ENCODE data around the gene HYAL2.
"Not testable (repeated sequence)": the region's sequence is repeated elsewhere in the genome, so short reads cannot be mapped to it uniquely, and the experiment has no call there.

HYAL2 gene

DNA sequence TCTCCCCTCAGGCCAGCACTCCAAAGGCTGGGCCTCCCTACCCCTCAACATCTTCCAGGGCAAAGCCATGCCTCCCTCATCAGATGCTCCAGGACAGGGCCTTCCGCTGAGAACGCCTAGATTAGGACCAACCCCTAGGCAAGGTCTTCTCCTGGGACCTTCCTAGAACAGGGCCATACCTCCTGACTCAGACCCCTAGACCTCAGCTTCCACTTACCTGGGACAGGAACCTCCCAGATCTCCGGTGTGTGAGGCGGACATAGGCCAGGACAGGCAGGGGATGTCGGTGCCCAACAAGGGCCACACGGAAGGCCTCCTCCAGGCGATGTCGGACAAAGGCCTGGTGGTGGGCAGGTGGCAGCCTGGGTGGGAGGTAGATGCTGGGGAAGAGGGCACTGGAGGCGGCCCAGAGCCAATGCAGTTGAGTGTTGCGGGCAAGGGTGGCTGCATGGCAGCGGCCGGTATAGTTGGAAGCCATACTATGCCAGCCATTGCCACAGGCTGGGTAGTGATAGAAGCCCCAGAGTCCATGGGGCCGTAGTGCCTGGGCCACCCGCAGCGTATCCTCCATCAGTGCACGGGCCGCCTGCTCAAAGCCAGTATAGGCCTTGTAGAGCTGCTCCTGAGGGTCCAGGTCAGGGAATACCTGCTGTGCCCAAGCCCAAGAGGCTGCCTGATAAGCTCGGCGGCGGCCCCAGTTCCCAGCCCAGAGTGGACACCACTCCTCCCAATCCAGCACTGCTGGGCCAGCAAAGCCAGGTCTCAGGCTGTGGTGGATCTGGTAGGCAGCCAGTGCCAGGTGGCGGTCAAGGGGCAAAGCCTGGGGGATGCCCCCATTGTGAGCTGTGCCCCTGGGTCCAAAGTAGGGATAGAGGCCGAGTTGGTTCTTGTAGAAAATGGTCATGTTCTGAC is 27.8 kb downstream of the HYAL2 start:
- in situ Hi-C loops (cut with HindIII; ENCODE audit: low sequenced_read_pairs) = no loop called here

DNA sequence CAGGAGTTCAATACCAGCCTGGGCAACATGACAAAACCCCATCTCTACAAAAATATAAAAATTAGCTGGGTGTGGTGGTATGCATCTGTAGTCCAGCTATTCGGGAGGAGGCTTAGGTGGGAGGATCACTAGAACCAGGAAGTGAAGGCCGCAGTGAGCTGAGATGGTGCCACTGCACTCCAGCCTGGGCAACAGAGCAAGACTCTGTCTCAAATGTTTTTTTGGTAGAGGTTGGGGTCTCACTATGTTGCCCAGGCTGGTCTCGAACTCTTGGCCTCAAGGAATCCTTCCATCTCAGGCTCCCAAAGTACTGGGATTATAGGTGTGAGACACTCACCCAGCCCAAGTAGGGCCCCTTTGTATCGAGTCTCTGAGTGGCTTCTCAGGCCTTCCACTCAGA is 28.5 kb downstream of the HYAL2 start:
- in situ Hi-C loops (cut with HindIII; ENCODE audit: low sequenced_read_pairs) = no loop called here

DNA sequence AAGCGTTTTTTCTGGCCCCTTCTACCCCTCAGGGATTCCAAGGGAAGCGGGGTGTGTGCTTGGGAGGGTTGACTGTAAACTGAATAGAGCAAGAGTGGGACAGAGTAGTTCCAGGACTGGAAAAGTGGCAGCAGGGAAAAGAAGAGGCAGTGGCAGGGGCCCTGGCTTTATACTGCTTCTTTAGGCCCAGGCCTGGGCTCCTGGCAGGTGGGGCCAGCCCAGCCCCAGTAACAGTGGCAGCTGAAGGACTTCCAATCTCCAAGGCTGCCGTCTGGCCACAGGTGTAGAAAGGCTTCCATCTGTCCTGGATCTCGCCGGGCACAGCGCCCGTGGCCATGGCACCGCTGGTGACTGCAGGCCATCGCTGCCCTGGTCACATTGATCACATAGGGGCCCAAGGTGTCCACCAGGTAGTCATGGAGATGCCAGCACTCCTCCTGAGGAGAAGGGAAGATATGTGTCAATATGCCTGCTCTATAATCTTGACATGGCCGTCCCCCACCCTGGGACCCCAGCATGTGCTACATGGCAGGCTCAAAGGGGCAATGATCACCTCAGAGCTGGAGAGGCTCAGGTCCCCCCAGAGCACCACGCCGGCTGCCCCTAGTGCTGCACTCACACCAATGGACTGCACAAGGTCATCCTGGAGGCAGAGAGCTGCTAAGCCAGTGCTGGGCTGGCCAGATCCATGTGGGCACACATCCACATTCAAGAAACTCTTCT is 29.3 kb downstream of the HYAL2 start:
- in situ Hi-C loops (cut with HindIII; ENCODE audit: low sequenced_read_pairs) = no loop called here

DNA sequence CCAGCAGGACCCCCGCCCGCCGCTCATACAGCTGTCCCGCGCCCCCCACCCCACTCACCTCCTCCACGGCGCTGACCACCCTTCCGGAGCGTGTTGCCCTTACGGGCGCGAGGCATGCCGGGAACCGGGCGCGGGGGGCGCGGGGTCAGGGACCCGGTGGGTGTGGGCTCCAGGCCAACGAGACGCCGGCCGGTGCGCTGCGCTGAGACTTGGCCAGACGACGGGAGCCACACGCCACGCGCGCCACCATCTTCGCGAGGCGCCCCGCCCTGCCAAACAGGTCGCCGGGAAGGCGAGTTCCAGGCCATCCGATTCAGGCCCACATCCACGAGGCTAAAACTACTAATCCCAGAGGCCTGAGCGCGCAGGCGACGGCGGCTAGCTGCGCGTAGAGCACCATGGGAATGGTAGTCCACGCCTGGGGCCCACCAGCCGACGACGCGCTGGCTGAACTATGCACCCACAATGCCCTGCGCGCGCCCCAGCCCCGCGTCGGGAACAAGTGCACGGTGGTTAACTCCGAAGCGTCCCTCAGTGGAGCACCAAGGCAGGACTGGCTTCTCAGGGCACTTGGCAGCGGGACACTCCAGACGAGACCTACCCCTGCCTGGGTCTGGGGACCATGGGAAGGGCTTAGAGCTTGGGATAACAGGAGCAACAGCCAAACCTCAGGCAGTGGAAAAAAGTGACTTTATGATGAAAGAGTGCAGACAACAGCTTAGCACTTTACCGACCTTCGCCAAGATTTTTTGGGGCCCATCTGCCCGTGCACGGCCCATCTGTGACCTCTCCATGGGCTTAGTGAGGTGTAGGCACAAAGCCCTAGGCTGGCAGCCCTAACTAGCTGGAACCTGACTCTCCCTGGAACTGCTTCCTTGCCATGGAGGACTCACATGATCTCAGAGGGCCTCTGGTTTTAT is 30.1 kb downstream of the HYAL2 start, which contains the start of gene IFRD2:
Gene IFRD2 (minus strand): TSS at position 271 of the 920 bp plus-strand sequence. CDS start 155 bp downstream, at position 116.
- in situ Hi-C loops (cut with HindIII; ENCODE audit: low sequenced_read_pairs) = no loop called here

DNA sequence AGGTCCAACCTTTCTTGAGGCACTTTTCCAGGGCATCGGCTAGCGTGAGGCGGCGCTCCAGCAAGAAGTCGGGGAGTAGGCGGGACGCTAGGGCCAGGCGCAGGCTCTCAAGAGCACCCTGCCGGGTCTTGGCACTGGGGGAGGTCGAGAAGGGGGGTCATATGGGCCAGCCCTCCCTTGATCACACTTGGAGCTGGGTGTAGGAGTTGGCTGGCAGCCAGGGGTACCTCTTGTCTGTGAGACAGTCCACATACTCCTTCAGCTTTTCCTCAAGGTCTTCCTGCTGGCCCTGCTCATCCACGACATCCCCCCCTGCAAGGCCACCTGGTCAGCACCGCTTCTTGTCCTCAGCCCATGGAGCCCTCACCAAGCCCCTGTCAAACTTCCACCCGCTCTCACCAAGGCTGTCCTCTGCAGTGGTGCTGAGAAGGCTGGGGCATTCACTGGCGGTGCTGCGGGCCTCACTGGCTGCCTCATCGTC is 32.3 kb downstream of the HYAL2 start:
- in situ Hi-C loops (cut with HindIII; ENCODE audit: low sequenced_read_pairs) = no loop called here

DNA sequence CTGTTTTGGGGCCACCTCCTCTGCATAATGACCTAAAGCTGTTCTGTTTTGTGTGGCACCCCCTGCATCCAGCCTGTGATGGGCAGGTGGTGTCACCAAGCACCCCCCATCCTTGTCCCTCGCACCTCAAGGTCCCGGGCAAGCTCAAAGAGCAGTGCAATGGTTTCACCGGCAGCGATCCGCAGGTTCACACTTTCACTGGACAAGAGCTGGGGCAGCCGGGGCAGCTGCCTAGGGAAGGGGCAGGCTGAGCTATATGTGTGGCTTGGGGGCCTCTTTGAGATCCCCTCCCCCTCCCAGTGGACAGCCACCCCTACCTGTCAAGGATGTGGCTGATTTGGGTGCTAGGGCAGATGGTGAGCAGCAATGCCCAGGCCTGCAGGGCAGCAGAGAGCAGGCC is 33.4 kb downstream of the HYAL2 start:
- in situ Hi-C loops (cut with HindIII; ENCODE audit: low sequenced_read_pairs) = no loop called here

DNA sequence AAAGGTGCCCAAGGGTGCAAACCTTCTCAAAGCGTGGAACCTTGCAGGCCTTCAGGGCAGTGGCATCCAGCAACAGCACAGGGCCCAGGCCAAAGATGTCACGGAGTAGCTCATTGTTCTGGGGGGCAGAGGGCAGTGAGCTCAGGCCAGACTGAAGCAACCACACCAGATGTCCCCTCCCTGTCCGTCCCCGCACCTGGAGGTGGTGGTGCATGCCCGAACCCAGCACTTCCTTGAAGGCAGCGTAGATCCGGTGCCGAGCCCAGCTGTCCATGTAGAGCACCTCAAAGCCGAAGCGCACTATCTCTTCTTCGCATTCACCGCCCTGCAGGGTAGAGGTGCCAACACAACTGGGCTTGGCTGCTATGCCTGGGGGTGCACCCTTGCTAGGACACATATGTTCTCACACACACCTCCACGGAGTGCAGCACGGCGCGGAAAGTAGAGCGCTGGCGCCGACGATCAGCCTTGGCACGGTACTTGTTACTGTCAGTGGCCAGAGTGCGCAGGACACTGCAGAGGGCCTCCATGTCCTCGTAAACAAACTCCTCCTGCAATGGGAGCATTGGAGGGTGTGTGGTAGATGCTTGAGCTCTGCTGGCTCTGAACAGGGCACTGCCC is 34.0 kb downstream of the HYAL2 start:
- in situ Hi-C loops (cut with HindIII; ENCODE audit: low sequenced_read_pairs) = no loop called here

DNA sequence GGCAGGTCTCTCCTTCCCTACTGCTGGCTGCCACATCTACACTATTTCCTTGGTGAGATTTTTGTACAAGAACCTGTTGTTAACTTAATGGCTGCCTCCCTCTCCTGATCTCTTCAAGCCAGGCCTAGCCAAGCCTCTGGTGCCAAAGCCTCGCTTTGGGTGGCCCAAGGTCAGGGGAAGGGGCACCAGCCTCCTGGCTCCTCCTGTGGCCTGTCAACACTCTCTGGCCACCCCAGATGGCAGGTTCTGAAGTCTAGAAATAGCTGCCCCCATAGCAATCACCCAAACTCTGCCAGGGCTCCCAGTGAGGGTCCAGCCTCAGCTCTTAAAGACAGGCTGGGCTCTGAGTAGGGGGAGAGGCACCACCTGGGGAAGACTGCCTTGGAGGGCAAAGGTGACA is 35.3 kb downstream of the HYAL2 start:
- in situ Hi-C loops (cut with HindIII; ENCODE audit: low sequenced_read_pairs) = no loop called here

DNA sequence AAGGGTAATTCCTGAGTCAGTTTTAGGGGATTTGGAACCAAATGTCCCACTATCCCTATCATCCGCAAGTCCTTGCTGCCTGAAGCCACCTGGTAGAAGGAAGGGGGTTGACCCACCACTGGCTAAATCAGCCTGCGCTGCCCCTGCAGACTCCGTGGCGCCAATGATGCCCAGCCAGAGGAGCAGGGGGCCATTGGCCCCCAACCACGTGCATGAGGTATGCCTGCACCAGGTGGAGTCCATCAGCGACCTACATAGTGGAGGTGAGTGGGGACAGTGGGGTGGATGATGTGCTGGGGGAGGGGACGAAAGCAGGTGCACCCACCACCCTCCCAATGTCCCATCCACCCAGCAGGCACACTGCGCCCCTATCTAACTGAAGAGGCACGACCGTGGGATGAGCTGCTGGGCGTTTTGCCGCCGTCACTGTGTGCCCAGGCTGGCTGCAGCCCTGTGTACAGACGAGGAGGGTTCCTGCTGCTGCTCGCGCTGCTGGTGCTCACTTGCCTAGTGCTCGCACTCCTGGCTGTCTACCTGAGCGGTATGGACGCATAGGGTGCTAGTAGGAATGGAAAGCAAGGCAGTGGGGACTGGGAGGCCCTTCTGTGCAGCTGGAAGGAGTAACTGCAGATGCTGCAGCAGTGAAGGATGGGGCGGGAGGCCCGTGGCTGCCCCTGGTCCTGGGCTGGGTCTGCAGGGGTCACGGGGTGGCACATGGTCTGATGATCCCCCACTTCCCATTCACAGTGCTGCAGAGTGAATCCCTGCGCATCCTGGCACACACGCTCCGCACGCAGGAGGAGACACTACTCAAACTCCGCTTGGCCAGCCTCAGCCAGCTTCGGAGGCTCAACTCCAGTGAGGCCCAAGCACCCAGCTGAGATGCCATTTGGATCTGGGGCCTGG is 36.0 kb downstream of the HYAL2 start:
- in situ Hi-C loops (cut with HindIII; ENCODE audit: low sequenced_read_pairs) = no loop called here

DNA sequence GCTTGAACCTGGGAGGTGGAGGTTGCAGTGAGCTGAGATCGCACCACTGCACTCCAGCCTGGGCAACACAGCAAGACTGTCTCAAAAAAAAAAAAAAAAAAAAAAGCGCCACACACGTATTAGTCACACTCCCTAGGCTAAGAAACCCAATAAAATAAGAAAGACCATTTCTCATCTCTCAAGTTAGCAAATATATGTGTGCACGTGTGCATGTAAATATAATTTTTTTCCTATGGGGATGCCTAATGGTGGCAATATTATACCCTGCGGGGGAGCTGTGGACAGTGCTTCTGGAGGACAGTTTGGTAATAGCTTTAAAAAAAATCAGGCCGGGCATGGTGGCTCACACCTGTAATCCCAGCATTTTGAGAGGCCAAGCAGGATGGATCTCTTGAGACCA is 38.4 kb downstream of the HYAL2 start:
- in situ Hi-C loops (cut with HindIII; ENCODE audit: low sequenced_read_pairs) = not testable (repeated sequence)

DNA sequence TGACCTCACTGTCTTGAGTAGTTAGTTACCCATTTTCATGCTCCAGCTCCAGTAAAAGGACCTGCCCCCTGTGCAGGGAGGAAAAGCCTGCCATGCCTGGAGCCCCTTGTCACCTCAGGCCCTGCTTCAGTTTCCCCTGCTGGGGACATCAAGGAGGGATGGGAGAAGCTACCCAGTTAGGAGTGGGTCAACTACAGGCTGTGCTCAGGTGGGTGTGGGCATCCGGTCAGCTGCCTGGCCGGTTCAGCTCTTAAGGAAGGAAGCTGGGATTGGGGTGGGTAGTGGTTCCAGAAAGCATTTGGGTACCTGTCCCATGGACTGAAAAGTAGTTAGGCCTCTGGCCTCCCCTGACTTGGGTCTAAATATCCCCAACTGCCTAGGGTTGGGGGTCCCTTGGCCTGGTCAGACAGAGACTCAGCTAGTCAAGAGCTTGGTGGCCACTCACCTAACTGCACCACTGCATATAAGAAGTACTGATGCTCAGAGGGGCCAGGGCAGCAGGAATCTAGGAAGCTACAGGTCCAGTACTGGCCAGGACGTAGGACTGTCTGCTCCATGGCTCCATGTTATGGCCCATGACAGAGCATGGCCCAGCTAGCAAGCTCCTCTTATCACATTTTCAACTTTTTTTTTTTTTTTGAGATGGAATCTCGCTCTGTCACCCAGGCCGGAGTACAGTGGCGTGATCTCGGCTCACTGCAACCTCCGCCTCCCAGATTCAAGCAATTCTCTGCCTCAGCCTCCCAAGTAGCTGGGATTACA is 43.1 kb downstream of the HYAL2 start:
- in situ Hi-C loops (cut with HindIII; ENCODE audit: low sequenced_read_pairs) = no loop called here

DNA sequence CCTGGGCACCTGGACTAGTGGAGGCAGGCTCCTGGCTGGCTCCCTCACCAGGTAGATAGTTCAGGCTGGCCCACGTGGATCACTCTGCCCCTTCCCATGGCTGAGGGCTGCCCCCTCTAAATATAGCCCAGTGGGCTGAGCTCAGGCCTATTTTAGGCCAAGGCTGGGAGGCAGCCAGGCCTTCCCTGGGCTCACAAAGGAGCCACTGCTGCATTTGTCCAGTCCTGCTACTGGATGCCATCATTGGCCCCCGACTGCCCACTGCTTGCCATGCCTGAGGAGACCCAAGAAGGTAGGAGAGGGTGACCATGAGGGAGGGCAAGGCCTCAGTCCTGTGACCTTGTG is 43.7 kb downstream of the HYAL2 start, which contains the start of gene LSMEM2:
Gene LSMEM2 (plus strand): TSS at position 208 of the 345 bp plus-strand sequence. CDS start 27 bp downstream, at position 235.
- in situ Hi-C loops (cut with HindIII; ENCODE audit: low sequenced_read_pairs) = no loop called here

DNA sequence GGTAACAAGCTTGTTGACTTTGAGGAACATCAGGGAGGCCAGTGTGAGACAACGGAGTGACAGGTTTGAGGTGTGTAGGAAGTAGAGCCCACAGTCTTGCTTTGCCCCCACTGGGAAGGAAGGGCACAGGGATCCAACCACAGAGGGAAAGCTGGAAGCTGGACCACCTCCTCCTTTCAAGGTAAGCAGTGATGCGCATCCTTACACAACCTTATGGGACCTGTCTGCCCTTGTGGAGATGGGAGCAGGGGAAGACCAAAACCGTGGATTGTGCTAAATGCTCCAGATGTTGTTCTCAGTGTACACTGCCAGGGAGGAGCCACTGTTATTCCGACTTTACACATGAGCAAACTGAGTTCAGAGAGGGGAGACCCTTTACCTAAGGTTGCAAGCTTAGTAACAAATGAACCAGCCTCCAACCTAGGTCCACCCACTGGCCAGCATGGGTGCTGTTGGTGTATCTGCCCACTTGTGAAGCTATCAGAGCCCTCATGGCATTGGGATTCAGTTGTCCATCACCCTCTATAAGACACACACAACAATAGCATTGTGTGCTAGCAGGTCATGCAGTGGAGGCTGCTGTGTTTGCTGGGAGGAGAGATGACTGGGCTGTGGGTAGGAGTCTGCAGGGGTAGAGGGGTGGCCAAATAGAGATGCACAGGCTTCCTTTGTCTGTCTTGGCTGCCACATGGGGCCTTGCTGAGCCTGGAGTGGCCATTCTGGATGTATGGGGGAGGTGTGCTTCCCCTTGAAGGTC is 44.2 kb downstream of the HYAL2 start:
- in situ Hi-C loops (cut with HindIII; ENCODE audit: low sequenced_read_pairs) = no loop called here

DNA sequence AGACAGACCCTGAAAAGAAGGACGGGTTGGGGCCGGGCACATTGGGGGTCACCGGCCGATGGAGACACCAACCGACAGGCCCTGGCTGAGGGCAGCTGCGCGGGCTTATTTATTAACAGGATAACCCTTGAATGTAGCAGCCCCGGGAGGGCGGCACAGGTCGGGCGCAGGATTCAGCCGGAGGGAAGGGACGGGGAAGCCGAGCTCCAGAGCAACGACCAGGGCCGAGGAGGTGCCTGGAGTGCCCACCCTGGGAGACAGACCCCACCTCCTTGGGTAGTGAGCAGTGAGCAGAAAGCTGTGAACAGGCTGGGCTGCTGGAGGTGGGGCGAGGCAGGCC is 45.8 kb downstream of the HYAL2 start:
- in situ Hi-C loops (cut with HindIII; ENCODE audit: low sequenced_read_pairs) = no loop called here

DNA sequence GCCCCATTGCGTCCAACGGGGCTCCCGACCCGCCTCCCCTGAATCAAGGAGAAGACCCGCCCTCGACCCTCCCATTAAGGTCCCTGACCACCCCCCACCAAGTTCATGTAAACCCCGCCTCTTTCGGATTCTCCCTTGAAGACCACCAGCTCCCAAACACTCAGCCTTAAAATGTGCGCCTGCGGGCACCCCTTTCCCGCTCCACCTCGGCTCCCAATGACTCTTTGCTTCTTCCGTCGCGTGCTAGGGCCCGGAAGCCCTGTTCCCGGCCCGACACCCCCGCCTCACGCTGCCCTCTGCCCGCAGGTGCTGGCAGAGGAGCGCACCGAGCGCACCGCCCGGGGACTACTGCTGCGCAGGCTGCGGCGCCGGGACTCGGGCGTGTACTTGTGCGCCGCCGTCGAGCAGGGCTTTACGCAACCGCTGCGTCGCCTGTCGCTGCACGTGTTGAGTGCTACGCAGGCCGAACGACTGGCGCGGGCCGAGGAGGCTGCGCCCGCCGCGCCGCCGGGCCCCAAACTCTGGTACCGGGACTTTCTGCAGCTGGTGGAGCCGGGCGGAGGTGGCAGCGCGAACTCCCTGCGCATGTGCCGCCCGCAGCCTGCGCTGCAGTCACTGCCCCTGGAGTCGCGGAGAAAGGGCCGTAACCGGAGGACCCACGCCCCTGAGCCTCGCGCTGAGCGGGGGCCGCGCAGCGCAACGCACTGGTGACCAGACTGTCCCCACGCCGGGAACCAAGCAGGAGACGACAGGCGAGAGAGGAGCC is 46.4 kb downstream of the HYAL2 start:
- in situ Hi-C loops (cut with HindIII; ENCODE audit: low sequenced_read_pairs) = no loop called here

DNA sequence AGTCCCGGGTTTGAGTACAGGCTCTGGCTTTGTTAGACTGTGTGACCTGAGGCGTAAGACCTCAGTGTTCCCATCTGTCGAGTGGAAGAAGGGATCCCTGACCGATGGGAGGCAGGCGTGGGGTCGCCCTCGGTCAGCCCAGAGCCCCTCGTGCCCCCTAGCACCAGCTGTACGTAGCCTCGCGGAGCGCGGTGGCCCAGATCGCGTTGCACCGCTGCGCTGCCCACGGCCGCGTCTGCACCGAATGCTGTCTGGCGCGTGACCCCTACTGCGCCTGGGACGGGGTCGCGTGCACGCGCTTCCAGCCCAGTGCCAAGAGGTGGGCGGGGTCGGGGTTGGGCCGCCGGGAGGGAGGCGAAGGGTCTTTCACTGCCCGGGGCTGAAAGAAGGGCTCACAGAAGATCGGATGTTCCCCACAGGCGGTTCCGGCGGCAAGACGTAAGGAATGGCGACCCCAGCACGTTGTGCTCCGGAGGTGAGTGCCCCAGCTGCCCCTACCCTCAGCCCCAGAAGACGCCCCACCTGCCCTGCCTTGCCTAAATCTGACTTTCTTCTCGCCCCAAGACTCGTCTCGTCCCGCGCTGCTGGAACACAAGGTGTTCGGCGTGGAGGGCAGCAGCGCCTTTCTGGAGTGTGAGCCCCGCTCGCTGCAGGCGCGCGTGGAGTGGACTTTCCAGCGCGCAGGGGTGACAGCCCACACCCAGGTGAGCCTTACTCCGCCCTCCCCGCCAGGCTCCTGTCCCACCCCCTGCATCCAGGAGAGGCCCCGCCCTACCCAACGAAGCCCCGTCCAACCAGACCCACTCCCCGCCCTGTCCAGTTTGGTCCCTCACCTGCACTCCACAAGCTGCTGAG is 47.2 kb downstream of the HYAL2 start:
- in situ Hi-C loops (cut with HindIII; ENCODE audit: low sequenced_read_pairs) = no loop called here

Measured in DLD1 (cell line).